NCI-H2227 (cell line): ENCODE data around the gene SIMC1.
"Not testable (repeated sequence)": the region's sequence is repeated elsewhere in the genome, so short reads cannot be mapped to it uniquely, and the experiment has no call there.

ENCODE experiments used
- DNase-seq: peaks from one replicate; lab custom pipeline; 2025; ENCODE audit not compliant: unreplicated experiment; lab: John Stamatoyannopoulos, UW

The SIMC1 gene

DNA sequence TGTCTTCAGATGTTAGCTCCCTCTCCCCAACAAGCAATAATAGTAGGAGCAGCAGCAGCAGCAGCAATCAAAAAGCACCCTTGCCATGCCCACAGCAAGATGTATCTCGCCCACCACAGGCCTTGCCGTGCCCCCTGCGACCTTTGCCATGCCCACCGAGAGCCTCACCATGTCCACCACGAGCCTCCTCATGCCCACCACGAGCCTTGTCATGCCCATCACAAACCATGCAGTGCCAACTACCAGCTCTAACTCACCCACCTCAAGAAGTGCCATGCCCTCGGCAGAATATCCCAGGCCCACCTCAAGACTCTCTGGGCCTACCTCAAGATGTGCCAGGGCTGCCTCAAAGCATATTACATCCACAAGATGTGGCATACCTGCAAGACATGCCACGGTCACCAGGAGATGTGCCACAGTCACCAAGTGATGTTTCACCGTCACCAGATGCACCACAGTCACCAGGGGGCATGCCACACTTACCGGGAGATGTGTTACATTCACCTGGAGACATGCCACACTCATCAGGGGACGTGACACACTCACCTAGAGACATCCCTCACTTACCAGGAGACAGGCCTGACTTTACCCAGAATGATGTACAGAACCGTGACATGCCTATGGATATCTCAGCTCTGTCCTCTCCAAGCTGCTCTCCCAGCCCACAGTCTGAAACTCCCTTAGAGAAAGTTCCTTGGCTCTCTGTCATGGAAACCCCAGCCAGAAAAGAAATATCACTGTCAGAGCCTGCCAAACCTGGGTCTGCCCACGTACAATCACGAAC lies 52.0 kb downstream of the SIMC1 start:
- DNase-seq = not testable (repeated sequence)

DNA sequence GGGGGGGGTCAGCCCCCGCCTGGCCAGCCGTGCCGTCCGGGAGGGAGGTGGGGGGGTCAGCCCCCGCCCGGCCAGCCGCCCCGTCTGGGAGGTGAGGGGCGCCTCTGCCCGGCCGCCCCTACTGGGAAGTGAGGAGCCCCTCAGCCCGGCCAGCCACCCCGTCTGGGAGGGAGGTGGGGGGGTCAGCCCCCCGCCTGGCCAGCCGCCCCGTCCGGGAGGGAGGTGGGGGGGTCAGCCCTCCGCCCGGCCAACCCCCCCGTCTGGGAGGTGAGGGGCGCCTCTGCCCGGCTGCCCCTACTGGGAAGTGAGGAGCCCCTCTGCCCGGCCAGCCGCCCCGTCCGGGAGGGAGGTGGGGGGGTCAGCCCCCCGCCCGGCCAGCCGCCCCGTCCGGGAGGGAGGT lies 67.1 kb downstream of the SIMC1 start:
- not testable (repeated sequence) for DNase-seq

DNA sequence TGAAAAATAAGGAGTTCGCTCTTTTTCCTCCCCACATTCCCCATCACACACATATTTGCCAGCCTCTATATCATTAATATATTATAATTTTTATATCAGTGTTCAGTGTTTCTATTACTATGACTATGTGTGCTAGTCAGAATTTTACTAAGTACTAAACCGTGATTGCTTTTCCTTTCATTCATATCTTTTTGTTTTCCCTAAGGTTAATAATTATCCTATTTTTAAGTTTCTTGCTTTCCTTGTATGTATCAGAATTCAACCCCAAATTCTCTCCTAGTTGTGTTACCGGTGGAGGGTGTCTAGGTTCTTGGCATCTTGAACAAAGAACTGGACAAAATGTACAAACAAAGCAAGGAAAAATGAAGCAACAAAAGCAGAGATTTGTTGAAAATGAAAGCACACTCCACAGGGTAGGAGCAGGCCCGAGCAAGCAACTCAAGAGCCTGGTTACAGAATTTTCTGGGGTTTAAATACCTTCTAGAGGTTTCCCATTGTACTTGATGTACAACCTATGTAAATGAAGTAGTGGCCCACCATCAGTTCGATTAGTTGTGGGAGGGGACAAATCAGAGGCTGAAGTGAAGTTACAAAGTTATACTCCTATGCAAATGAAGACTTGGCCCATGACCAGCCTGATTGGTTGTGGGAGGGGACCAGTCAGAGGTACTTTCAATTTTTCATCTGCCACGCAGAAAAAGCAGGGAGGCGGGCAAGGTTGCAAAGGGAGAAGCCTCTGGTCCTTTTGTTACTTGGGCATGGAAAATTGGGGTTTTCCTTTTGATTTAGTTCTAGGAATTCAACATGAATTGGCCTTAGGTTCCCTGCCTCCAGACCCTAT lies 79.5 kb downstream of the SIMC1 start:
- no peak for DNase-seq

DNA sequence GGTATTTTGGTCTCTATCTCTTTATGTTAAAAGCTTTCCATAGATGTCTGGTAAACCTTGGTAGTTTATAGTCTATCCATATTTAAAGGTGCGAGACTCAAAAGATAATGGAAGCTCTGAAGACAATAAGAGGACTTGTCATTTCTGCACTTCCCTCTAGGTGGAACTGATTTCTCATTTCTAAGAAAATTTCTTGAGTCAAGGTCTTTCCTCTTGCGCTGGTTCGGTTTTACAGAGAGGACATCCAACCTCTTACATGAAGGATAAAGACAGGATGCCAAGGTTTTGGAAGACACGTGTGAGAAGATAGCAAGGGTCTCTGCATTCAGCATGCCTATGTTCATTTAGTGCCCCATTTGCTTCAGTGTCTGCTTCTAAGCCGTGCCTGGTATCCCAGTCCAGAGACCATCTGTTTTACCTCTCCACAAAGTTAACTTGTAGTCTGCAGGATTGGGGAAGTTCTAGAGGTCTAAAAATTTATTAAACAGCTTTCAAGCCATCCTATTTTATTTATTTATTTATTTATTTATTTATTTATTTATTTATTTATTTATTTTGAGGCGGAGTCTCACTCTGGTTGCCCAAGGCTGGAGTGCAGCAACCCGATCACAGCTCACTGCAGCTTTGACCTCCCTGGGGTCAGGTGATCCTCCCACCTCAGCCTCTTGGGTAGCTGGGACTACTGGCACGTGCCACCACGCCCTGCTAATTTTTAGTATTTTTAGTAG lies 81.8 kb downstream of the SIMC1 start:
- peak; percentile 1 for DNase-seq

DNA sequence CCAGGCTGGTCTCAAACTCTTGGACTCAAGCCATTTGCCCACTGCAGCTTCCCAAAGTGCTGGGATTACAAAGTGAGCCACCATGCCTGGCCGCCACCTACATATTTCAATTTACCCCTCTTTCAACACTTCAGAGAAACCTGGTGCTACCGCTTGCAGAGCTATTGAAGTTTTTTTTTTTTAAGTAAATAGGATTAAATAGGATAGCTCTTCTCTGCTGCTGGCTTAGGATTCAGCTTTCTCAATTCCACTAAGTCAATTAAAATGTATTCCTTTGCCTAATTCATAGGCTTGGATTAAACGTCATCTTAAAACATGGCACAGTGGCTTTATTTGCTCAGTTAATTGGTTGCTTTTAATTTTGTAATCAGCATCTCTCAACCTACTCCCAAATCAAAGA lies 82.4 kb downstream of the SIMC1 start:
- no peak for DNase-seq

DNA sequence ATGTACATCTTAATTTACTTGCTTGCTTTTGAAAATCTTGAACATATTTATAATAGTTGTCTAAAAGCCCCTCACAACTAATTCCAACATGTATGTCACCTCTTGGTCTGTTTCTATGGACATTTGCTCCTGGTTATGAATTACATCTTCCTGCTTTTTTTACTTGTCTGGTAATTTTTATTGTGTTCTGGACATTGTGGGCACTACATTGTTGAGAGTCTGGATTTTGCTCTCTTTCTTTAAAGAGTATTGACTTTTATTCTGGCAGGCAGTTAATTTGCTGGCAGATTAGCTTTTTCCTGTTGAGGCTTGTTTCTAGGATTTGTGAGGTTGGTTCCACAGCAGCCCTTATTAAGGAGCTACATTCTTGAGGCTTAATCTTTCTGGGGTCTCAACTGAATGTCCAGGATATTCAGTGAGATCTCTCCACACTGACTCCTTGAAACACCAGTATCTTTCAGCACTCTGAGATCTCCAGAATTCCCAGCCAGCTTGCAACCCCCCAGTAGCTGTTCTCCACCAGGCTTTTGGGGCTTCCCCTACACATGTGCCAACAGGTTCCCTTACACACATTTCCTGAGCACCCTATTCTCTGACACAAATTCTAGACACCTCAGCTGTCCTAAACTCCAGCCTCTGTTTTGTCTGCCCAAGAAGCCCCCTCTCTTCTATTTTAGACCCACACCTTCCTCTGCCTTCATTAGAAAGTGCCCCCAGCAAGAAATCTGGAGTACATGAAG lies 96.0 kb downstream of the SIMC1 start:
- no peak for DNase-seq

DNA sequence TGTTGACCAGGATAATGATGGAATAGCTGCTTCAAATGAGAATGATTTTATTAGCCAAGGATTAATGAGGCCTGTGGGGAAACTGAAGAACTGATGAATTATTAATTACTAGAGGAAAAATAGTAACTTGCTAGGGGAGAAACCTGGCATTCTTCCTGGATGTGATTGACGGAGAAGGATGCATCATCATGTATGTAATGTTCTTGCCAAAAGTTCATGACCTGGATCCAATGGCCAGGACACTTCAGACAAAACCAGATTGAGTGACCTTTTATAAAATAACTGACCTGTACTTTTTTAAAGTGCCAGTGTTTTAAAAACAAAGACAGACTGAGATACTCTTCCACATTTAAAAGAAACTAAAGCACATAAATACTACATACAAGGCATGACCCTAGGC lies 99.7 kb downstream of the SIMC1 start:
- no peak for DNase-seq

DNA sequence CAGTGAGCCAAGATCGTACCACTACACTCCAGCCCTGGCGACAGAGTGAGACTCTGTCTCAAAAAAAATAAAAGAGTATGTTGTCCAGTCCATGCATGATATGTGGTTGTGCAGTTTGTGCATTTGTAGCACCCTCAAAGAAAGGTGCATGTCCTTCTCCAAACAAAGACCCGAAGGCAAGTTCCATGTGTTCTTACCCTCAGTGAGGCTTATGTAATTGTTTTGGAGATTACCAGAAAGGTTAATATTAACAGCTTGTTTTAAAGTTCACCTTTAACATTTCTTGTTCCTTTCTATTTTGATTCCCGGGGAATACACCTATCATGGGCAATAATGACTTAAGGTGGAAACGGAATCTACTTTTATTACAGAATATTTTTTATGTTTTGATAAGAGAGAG lies 101.1 kb downstream of the SIMC1 start:
- DNase-seq = no peak

DNA sequence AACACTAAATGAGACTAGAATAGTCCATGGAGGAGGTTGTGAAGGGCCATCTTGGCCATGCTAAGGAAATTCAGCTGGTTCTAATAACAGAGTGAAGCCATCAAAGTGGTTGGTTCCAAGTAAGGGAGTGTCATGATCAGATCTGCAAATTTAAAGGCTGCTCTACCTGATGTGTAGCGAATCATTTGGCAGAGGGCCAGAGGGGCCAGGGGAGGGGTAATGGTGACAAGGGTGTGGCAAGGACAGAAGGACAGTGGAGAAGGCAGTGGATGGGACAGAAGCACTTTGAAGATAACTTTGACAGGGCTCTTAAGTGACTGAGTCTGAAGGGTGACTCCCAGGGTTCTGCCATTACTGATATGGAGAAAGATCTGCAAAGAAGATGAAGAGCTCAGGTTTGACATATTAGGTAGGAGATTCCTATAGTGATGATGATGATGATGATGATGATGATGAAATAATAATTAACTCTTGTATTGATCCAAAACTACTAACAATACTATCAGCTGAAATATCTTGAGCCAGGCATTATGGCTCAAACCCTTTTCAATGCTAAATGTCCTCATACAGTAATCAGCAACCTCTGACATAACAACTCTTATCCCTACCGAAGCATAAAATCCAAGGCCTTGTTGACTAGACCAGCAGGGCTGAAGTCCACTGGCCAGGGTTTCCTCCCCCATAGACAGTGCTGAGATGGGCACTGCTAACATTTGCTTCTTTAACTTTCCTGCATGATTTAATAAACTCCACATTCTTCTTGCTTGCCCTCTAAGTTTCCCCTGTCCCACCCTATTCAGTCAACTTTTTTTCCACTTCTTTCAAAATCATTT lies 103.3 kb downstream of the SIMC1 start:
- no peak for DNase-seq

DNA sequence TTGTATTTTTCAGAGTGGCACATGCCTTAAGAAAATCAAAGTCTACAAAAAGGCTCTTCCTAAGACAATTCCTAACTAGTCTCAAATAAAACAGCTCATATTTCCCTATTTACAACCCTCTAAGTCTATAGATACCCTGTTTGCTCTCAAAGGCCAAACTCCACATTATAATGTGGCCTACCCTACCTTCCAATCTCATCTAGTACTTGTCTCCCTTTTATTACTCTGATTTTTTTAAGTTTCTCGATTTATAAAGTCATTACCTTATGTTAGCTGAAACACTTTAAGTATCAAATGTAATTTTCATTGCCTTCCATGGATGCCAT lies 103.9 kb downstream of the SIMC1 start:
- no peak for DNase-seq

DNA sequence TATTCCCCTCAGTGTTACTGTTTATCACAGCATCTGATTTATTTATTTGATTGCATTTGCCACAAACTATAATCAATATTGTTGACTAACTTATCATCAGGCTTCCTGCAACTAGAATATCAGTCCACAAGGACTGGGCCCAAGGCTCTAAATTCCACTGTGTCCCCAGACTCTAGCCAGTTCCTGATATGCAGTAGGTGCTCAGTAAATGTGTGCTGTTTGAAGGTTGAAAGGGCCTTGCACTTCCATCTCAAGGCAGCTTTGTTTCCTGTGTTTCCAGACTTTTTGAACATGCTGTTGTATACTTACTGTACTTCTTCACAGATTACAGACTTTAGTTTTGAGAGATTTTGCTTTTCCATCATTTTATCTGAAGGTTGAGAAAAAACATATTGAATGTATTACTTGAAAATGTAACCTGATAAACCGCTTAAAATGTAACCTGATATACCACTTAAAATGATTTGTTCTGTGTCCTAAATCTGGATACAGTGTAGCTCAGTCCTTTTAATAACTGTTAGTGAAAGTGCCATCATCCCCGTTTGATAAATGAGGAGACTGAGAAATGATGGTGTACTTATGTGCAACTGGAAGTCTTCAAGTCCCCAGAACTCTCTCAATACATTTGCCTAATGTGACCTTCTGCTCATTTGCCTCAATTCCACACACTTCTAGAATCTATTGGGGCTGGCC lies 104.7 kb downstream of the SIMC1 start:
- no peak for DNase-seq

DNA sequence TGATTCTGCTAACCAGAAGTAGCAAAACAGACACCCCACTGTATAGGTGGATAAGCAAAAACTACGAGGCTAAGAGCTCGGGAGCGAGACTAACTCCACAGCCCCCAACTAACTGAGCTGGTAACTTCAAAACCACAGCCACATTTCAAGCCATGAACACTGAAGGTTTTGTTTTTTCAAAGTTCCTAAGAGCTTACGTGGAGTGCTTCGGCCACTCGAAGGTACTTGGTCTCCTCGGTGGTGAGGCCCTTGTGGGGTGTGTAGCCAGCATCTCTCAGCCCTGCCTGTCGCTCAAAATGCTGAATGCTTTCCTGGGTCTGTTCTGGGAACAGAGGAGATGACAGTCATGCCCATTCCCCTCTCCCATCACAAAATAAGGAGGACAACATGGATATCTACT lies 112.2 kb downstream of the SIMC1 start:
- no peak for DNase-seq

DNA sequence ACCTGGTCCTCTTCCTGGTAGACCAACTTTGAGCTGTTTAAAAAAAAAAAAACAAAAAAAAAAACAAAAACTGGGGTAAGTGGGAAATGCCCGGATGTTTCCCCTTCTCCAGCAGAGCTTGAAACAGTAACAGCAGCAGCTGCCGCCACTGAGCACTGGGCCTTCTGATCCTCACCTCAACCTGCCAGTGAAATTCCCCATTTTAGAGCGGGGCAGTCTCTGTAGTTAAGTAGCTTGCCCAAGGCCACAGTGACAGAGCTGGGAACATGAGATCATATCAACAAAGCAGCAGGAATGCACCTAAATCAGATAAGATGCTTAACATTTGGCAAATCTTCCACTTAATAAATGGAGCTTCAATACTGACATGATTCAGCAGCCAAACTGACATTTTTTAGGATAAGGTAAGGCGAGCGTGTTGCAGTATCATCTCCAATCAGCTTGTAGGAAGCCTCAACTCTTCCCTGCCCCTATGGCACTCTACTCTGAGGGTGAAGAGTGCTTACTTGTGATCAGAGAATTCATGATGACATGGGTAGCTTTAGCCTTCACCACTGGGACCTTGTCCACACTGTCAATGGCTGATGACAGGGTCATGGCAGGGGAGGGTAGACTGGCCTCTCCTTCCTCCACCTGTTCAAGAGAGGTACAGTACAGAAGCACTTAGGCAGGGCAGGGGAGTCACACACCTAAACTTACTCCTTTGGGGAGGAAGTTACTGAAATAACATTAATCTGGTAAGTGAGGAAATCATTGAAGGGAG lies 114.1 kb downstream of the SIMC1 start:
- no peak for DNase-seq

DNA sequence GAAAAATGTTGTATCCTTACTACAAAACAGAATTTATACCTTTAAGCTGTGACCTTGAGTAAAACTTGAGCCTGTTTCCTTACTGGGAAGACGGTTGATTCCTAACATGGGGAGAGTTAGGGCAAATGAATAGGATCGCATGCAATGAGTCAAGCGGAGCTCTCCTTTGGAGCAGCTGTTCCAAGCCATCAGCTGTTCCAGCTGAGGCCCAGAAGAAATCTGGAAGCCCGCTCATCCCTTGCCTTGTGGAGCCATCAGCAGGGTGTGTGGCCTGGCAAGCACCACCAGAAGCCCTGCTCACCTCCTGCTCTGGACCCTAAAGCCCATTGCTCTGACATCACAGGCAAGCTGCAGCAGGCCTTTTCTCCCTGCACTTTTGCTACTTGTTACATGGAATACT lies 115.3 kb downstream of the SIMC1 start:
- DNase-seq = no peak

DNA sequence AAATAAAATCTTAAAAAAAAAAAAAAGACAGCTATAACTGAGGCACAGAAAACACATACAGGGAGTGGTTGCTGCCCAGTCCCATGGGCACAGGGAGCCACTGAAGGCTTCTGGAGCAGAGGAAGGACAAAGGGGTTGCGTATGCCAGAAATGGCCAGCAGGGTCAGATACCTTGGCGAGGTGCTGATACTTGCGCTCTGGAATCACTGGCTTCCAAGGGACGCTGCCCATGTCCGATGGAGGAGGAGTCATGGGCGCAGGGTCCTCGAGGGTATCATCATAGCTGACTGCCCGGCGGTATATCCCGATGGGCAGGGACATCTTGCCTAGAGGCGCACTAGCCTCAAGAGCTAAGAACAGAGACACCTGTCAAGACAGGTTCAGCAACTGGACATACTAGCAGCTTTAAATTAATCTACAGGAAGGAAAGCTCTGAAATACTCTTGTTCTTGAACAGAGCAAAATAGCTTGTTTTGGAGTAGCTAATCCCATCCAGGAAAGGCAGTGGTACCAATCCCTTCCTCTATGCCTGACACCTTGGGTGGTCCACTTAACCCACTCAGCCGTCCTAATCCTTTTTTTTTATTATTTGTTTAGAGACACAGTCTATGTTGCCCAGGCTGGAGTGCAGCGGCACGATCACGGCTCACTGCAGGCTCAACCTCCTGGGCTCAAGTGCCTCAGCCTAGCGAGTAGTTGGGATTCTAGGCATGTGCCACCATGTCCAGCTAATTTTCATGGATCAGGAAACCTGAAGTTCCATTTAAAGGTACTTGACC lies 117.4 kb downstream of the SIMC1 start:
- no peak for DNase-seq

DNA sequence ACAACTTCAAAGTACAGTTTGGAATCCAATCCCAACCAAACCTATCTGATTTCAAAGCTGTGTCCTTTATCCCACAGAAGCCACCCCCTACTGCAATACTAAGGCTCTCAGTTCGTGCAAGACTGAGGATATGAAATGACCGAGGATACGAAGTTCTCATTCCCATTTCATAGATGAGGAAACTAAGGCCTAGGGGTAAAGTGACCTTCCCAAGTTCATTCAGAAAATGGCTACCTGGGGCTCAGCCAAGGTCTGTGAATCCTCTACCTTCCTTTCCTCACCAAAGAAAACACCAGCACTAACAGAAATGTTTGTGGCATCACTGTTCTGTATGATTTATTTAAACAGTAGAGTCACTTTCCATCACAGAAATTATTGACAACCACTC lies 117.9 kb downstream of the SIMC1 start:
- no peak for DNase-seq

DNA sequence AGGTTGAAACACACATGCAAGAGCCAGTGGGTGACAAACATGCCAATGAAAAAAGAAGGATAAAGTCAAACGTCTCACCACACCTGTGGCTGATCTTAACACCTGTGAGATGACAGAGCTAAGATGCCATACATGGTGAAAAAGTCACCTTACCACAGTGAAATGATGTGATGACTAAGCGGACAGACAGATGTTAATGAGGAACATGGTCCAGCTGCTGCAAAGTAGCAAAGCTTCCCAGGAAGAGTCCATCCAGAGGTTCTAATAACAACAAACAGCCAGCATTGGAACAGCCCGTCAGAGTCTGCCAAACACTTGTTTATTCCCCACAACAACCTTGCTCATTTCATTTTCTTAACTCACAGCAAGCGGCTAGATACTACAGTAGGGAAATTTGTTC lies 121.4 kb downstream of the SIMC1 start:
- no peak for DNase-seq

DNA sequence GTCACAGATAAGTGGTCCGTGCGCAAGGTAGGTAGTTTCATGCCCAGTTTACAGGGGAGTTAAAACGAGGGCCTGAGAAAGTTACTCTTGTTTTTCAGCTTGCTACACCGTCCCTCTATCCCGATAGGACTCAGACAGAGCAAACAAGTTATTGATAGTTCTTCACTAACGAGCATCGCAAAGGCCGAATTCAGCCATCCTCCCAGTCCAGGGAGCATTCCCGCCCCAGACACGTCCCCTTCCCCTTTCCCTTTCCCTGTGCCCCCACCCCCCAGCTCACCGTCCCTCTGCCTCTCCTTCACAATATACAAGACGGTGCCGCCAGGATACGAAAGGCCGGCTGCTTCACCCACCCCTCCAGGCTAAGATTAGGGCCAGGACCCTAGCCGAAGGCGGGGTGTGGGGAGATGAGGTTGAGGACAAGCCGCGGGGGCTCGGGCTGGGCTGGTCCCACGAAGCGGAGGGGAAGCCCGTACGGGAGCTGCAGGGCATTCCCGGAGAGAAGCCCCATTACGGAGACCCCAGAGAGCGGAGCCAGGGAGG lies 122.7 kb downstream of the SIMC1 start:
- DNase-seq = peak; percentile 32
